Astrocyte of the hippocampus (primary cell): ENCODE data around the gene SLC25A22.

Source experiments
- DNase-seq: peaks from one replicate; pipeline ENCODE4 v3.0.0; 2011; ENCODE audit warnings: low read depth, low spot score

The SLC25A22 gene

GRCh38 chr11:773425-773824 is 24.7 kb downstream of the SLC25A22 start:
- DNase-seq, result peak; percentile 0

- DNase-seq, result peak; percentile 41
These were observed 25.4 kb downstream of the SLC25A22 start for GRCh38 chr11:772429-773390.

- peak; percentile 1 for DNase-seq
These were observed 26.4 kb downstream of the SLC25A22 start for GRCh38 chr11:771617-772204.

DNA sequence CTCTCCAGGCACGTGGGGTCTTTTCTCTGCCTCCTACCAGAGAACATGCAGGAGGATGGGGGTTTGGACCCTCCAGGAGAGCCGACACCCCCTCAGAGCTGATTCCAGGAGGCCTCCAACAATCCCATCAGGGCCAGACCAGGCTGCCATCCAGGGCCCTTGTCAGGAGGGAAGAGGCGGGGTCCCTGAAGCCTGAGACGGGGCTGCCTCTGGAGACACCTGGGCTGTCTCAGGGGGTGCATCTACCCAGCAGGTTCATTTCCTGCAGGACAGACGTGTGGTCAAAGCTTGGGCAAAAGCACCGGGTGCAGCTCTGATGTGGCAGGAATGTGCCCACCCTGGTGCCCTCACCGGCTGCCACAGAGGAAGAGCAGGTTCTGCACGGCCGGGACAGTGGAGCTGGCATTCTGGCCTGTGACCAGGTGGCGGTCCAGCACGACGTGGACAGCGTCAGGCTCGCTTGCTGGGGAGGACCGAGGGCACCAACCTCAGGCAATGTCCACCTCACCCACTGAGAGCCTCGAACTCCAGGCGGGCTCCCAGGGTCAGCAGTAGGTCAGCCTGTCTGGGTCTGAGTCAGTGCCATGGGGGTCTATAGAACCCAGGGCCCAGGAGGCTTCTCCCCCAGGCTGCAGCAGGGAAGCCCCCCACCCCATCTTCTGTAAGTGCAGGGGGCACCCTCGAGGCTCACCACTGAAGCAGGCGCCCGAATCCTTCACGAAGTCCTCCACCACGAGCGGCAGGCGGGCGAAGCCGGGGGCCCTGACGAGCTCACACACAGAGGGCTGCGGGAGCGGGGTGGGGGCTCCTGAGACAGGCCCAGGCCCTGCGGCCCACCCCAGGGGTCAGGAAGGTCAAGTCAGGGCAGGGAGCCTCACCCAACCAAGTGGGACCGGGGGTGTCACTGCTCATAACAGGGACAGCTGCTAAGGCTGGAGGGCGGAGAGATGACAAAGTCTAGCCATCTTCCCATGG is 27.2 kb downstream of the SLC25A22 start:
- no peak for DNase-seq

- no peak for DNase-seq
These were observed 28.0 kb downstream of the SLC25A22 start for GRCh38 chr11:769887-770641.

DNA sequence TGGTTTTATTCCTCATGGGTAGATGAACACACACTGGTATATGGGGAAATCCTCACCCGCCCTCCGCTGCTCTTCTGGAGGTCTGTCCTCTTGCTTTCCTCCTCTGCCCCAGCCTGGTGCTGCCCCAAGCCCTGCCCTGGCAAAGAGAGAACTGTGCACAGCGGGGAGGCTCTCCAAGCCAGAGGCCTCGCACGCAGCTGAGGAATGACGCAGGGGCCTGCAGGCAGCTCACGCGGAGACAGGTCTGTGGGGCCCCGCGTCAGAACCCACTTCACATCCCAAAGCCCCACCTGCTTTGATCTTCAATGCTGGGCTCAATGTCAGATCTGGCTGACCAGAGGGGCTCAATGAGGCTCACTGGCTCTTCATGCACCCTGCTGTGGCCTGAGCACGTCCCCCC is 30.8 kb downstream of the SLC25A22 start:
- DNase-seq, result no peak

DNA sequence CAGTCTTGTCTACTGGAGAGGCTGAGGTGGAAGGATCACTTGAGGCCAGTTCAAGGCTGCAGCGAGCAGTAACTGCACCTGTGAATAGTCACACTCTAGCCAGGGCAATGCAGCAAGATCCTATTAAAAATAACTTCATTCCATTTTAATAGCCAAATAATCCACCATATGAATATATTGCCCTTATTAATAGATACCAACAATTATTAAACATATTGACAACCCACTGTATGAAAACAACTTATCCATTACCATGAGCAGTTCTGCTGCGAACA is 31.2 kb downstream of the SLC25A22 start:
- DNase-seq, result no peak

- no peak for DNase-seq
These were observed 31.8 kb downstream of the SLC25A22 start for GRCh38 chr11:766106-766935.

DNA sequence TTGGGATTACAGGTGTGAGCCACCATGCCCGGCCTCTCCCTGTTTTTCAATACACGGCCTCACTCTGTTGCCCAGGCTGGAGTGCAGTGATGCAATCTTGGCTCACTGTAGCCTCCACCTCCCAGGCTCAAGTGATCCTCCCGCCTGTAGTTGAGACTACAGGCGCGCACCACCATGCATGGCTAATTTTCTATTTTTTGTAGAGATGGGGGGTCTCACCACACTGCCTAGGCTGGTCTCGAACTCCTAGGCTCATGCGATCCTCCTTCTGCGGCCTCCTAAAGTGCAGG is 32.3 kb downstream of the SLC25A22 start:
- DNase-seq, result no peak

DNA sequence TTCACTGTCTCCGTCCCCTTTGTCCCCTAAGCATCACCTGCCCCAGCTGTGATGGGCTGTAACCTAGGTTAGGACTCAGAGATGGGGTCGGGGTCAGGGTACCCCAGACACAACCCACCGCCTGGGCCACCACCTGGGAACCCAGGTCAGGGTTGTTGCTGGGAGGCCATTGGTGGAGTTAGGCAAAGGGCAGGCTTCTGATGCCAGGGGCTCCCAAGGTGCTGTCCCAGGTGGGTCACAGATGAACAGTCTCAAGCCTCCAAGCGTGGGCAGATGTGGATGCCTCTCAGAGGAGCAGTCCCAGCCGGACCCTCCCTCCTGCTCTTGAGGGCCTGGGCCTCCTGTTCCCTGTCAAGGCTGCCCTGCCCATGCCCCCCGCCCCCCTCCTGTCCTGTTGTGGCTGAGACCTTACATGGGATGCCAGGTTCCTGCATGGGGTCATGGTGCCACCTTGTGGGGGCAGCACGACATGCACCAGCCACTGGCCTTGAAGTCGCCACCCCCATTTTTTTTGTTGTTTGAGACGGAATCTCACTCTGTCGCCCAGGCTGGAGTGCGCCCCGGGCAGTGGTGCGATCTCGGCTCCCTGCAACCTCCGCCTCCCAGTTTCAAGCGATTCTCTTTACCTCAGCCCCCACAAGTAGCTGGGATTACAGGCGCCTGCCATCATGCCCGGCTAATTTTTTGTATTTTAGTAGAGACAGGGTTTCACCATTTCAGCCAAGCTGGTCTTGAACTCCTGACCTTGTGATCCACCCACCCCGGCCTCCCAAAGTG is 32.9 kb downstream of the SLC25A22 start:
- peak; percentile 75 for DNase-seq

DNA sequence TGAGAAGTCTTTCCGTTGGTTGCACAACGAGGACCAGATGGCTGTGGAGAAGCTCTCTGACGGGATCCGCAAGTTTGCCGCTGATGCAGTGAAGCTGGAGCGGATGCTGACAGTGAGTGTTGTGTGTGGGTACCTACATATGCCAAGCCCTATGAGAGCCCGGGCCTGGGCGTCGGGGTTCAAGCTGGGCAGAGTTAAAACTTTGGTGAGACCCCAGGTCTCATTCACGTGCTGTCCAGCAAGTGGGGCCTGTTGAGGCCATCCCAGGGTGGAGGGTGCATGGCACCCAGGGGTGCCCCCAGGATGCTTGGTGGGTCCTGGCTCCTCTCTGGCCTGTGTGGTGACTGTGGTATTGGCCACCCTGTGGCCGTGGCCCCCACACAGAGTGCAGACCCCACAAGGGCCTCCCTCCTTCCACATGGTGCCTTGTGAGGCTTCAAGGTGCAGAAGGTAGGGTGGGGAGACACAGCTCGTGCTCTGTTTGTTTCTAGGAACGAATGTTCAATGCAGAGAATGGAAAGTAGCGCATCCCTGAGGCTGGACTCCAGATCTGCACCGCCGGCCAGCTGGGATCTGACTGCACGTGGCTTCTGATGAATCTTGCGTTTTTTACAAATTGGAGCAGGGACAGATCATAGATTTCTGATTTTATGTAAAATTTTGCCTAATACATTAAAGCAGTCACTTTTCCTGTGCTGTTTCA is 33.6 kb downstream of the SLC25A22 start:
- DNase-seq, result no peak

DNA sequence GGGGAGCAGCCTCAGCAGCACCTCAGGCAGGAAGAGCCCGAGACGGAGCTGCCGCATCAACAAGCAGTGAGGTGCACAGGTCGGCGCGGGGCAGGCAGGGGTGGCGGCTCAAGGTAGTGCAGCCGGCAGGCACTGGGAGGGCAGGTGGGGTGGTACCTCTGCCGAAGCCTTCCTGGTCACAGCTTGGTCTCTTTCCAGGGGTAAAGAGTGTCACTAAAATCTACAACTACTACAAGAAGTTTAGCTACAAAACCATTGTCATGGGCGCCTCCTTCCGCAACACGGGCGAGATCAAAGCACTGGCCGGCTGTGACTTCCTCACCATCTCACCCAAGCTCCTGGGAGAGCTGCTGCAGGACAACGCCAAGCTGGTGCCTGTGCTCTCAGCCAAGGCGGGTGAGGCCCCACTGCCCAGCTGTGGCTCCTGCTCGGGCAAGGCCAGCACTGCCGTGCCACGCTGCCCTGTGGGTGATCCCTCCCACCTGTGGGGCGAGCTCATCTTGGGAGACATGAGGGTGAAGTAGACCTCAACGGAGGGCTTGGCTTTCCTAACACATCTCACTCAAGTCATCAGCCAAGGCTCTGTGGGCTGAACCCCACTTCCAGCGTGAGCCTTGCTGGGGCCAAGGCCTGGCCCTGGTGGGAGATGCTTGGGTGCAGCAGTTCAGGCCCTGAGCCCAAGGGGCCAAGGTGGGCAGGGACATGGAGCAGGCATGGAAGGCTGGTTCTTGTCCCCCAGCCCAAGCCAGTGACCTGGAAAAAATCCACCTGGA is 34.3 kb downstream of the SLC25A22 start:
- no peak for DNase-seq

DNA sequence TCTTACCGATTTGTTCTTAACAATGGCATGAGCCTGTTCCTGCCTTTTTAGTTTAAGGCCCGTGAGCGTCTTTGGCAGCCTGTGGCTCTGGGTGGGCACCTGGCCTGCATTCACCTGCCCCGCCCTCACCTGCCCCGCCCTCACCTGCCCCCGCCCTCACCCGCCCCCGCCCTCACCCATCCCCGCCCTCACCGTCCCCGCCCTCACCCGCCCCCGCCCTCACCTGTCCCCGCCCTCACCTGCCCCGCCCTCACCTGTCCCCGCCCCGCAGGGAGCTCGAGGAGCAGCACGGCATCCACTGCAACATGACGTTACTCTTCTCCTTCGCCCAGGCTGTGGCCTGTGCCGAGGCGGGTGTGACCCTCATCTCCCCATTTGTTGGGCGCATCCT is 35.0 kb downstream of the SLC25A22 start:
- no peak for DNase-seq

DNA sequence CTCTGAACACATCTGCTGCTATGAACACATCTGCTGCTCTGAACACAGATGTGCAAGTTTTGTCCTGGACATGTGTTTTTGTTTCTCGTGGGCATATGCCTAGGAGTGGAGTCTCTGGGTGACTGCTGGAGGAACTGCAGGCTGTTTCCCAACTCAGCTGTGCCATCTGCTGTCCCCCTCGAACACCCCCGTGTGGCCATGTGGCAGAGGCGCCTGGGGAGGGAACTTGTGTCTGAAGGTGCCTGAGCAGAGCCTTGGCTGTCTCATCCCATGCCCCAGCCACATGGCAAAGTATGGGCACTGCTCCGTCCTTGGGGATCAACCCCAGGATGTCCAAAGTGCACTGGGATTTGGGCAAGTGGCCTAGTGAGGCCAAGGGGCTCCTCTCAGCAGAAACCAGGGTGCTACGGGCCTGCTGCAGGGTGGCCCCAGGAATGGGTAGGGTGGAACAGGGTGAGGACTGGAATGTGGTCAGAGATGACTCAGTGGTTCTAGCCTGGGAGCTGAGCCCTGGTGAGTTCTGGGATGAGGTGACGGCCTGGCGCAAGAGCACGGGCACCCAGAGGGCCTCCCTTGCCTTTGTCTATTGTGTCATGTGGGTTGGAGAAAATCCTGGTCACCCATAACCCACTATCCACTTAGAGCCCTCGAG is 35.5 kb downstream of the SLC25A22 start:
- DNase-seq, result peak; percentile 78

DNA sequence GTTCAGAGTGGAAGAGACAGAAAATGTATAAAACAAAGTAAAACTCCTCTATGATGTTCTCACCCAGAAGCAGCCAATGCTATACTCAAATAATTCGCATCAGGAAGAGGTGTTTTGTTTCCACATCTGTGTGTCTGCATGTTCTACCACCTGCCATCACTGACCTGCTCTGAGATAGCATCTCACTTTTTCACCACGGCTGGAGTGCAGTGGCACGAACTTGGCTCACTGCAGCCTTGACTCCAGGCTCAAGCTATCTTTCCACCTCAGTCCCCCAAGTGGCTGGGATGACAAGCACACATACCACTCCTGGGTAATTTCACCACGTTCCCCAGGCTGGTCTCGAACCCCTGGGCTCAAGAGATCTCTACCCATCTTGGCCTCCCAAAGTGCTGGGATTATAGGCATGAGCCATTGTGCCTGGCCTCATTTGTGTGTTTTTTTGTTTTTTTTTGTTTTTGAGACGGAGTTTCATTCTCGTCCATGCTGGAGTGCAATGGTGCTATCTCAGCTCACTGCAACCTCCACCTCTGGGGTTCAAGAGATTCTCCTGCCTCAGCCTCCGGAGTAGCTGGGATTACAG is 36.5 kb downstream of the SLC25A22 start:
- no peak for DNase-seq

GRCh38 chr11:760236-760635 is 37.8 kb downstream of the SLC25A22 start:
- DNase-seq, result no peak

DNA sequence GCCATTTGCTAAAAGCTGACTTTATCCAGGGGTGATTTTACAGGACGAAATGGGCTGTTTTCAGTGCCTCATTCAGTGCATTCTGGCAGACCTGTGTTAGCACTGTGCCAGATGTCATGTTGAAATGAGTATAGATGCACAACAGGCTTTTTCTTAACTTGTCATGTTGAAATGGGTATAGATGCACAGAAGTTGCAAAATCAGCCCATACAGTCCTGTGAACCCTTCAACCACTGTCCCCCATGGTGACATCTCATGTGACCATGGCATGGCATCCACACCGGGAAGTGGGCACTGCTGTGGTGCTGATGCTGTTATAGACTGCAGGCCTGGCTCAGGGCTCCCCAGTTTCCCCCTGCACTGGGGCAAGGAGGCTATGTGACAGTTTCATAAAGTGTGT is 48.4 kb downstream of the SLC25A22 start:
- no peak for DNase-seq

GRCh38 chr11:748007-748359 is 50.1 kb downstream of the SLC25A22 start:
- peak; percentile 44 for DNase-seq
